Stimulated activated memory B cell treated with anti-CD40 and anti-IgM and Interleukin-4, amounts not matched to agents 10 μg/mL and 1 μg/mL and 100 μg/mL, for 72 hours (primary cell): ENCODE data around the gene RERE.

ENCODE experiments used
- ATAC-seq: fragments of 150-1000 bp; cut with Tn5 transposase; 2 replicates; pipeline ENCODE4 v1.10.0; 2021
- H3K27ac Mint-ChIP-seq: one replicate; pipeline ENCODE4 v1.8.0; 2022; ENCODE audit warnings: mild to moderate bottlenecking, mixed read lengths
- H3K27me3 Mint-ChIP-seq: one replicate; pipeline ENCODE4 v1.8.0; 2022; ENCODE audit warnings: mixed read lengths
- H3K36me3 Mint-ChIP-seq: one replicate; pipeline ENCODE4 v1.8.0; 2022; ENCODE audit warnings: mixed read lengths
- H3K4me1 Mint-ChIP-seq: one replicate; pipeline ENCODE4 v1.8.0; 2022; ENCODE audit warnings: mixed read lengths
- H3K4me3 Mint-ChIP-seq: one replicate; pipeline ENCODE4 v1.8.0; 2022; ENCODE audit warnings: mild to moderate bottlenecking, moderate library complexity, mixed read lengths
- H3K9me3 Mint-ChIP-seq: one replicate; pipeline ENCODE4 v1.8.0; 2022; ENCODE audit warnings: mixed read lengths

Gene RERE

GRCh38 chr1:8660411-8660828 is 157.0 kb downstream of the RERE start:
- Mint-ChIP-seq H3K27me3 (no peaks in the 10 kb centered on the region), H3K4me3 (no peak overlapping the region), H3K27ac (no peak overlapping the region), H3K4me1 (peaks cover 15% of the 10 kb centered on the region), H3K9me3 (no peaks in the 10 kb centered on the region), H3K36me3 (peaks cover 8% of the 10 kb centered on the region)
- ATAC-seq, result peak; percentile 58

- ATAC-seq, result no peak
- H3K9me3 Mint-ChIP-seq, result no peaks in the 10 kb centered on the region
- peaks cover 16% of the 10 kb centered on the region for H3K36me3 Mint-ChIP-seq
- H3K4me3 Mint-ChIP-seq, result no peak overlapping the region
- no peak overlapping the region for H3K27ac Mint-ChIP-seq
- H3K27me3 Mint-ChIP-seq, result no peaks in the 10 kb centered on the region
- peaks cover 15% of the 10 kb centered on the region for H3K4me1 Mint-ChIP-seq
Measured at GRCh38 chr1:8659593-8659992, 157.8 kb downstream of the RERE start.

GRCh38 chr1:8653878-8654277 is 163.6 kb downstream of the RERE start:
- no peak overlapping the region for H3K4me3 Mint-ChIP-seq
- H3K9me3 Mint-ChIP-seq, result no peaks in the 10 kb centered on the region
- ATAC-seq, result no peak
- H3K27ac Mint-ChIP-seq, result no peak overlapping the region
- H3K27me3 Mint-ChIP-seq, result no peaks in the 10 kb centered on the region
- peaks cover 21% of the 10 kb centered on the region for H3K36me3 Mint-ChIP-seq
- peaks cover 41% of the 10 kb centered on the region for H3K4me1 Mint-ChIP-seq

GRCh38 chr1:8652467-8653046 is 164.9 kb downstream of the RERE start:
- peak overlapping the region; percentile 55 for H3K27ac Mint-ChIP-seq
- no peak for ATAC-seq
- peaks cover 21% of the 10 kb centered on the region for H3K36me3 Mint-ChIP-seq
- no peaks in the 10 kb centered on the region for H3K9me3 Mint-ChIP-seq
- no peaks in the 10 kb centered on the region for H3K27me3 Mint-ChIP-seq
- peaks cover 38% of the 10 kb centered on the region for H3K4me1 Mint-ChIP-seq
- no peak overlapping the region for H3K4me3 Mint-ChIP-seq

- Mint-ChIP-seq H3K9me3 (no peaks in the 10 kb centered on the region), H3K4me1 (peaks cover 44% of the 10 kb centered on the region), H3K36me3 (peaks cover 21% of the 10 kb centered on the region), H3K27me3 (no peaks in the 10 kb centered on the region), H3K4me3 (no peak overlapping the region), H3K27ac (peak overlapping the region; percentile 55)
- no peak for ATAC-seq
Measured at GRCh38 chr1:8651962-8652361, 165.5 kb downstream of the RERE start.

GRCh38 chr1:8651236-8651890 is 166.1 kb downstream of the RERE start:
- Mint-ChIP-seq H3K27ac (peak overlapping the region; percentile 40), H3K4me1 (peaks cover 49% of the 10 kb centered on the region), H3K9me3 (no peaks in the 10 kb centered on the region), H3K4me3 (no peak overlapping the region), H3K27me3 (no peaks in the 10 kb centered on the region), H3K36me3 (peaks cover 21% of the 10 kb centered on the region)
- ATAC-seq, result peak; percentile 48

- H3K4me3 Mint-ChIP-seq, result no peak overlapping the region
- peaks cover 8% of the 10 kb centered on the region for H3K36me3 Mint-ChIP-seq
- H3K4me1 Mint-ChIP-seq, result peaks cover 64% of the 10 kb centered on the region
Measured at GRCh38 chr1:8649875-8650274, 167.6 kb downstream of the RERE start.

GRCh38 chr1:8649027-8649426 is 168.4 kb downstream of the RERE start:
- Mint-ChIP-seq H3K36me3 (peaks cover 6% of the 10 kb centered on the region), H3K27me3 (no peaks in the 10 kb centered on the region), H3K9me3 (no peaks in the 10 kb centered on the region), H3K4me3 (no peak overlapping the region), H3K4me1 (peaks cover 68% of the 10 kb centered on the region), H3K27ac (no peak overlapping the region)
- ATAC-seq, result peak; percentile 43

More at GRCh38 chr1:8649875-8650274, 167.6 kb downstream of the RERE start:
- Mint-ChIP-seq H3K9me3 (no peaks in the 10 kb centered on the region), H3K27me3 (no peaks in the 10 kb centered on the region), H3K27ac (no peak overlapping the region)
- ATAC-seq, result no peak

GRCh38 chr1:8646996-8647395 is 170.4 kb downstream of the RERE start:
- no peaks in the 10 kb centered on the region for H3K9me3 Mint-ChIP-seq
- peak overlapping the region; percentile 53 for H3K27ac Mint-ChIP-seq
- ATAC-seq, result no peak
- H3K4me1 Mint-ChIP-seq, result peaks cover 67% of the 10 kb centered on the region
- H3K4me3 Mint-ChIP-seq, result no peak overlapping the region
- peaks cover 6% of the 10 kb centered on the region for H3K36me3 Mint-ChIP-seq
- no peaks in the 10 kb centered on the region for H3K27me3 Mint-ChIP-seq

- Mint-ChIP-seq H3K36me3 (peaks cover 6% of the 10 kb centered on the region), H3K27ac (peak overlapping the region; percentile 53), H3K9me3 (no peaks in the 10 kb centered on the region), H3K4me3 (no peak overlapping the region), H3K27me3 (no peaks in the 10 kb centered on the region), H3K4me1 (peaks cover 59% of the 10 kb centered on the region)
- ATAC-seq, result no peak
Measured at GRCh38 chr1:8646189-8646588, 171.3 kb downstream of the RERE start.

- Mint-ChIP-seq H3K27ac (peak overlapping the region; percentile 2), H3K4me3 (no peak overlapping the region), H3K4me1 (peaks cover 60% of the 10 kb centered on the region), H3K36me3 (peaks cover 3% of the 10 kb centered on the region), H3K9me3 (no peaks in the 10 kb centered on the region), H3K27me3 (no peaks in the 10 kb centered on the region)
- peak; percentile 97 for ATAC-seq
Measured at GRCh38 chr1:8643542-8644536, 173.6 kb downstream of the RERE start.

- H3K9me3 Mint-ChIP-seq, result no peaks in the 10 kb centered on the region
- no peak overlapping the region for H3K27ac Mint-ChIP-seq
- H3K4me1 Mint-ChIP-seq, result peaks cover 47% of the 10 kb centered on the region
- H3K4me3 Mint-ChIP-seq, result no peak overlapping the region
- ATAC-seq, result no peak
- H3K27me3 Mint-ChIP-seq, result no peaks in the 10 kb centered on the region
- peaks cover 4% of the 10 kb centered on the region for H3K36me3 Mint-ChIP-seq
Measured at GRCh38 chr1:8642114-8642513, 175.3 kb downstream of the RERE start.

GRCh38 chr1:8641377-8641997 is 176.0 kb downstream of the RERE start:
- no peaks in the 10 kb centered on the region for H3K9me3 Mint-ChIP-seq
- H3K4me1 Mint-ChIP-seq, result peaks cover 42% of the 10 kb centered on the region
- no peak overlapping the region for H3K4me3 Mint-ChIP-seq
- H3K27me3 Mint-ChIP-seq, result no peaks in the 10 kb centered on the region
- peaks cover 4% of the 10 kb centered on the region for H3K36me3 Mint-ChIP-seq
- no peak for ATAC-seq
- peak overlapping the region; percentile 6 for H3K27ac Mint-ChIP-seq

GRCh38 chr1:8640950-8641349 is 176.5 kb downstream of the RERE start:
- no peak overlapping the region for H3K4me3 Mint-ChIP-seq
- peak overlapping the region; percentile 6 for H3K27ac Mint-ChIP-seq
- ATAC-seq, result no peak
- H3K9me3 Mint-ChIP-seq, result no peaks in the 10 kb centered on the region
- no peaks in the 10 kb centered on the region for H3K27me3 Mint-ChIP-seq
- peaks cover 36% of the 10 kb centered on the region for H3K4me1 Mint-ChIP-seq
- H3K36me3 Mint-ChIP-seq, result peaks cover 4% of the 10 kb centered on the region

GRCh38 chr1:8639148-8639547 is 178.3 kb downstream of the RERE start:
- Mint-ChIP-seq H3K9me3 (no peaks in the 10 kb centered on the region), H3K4me1 (peaks cover 21% of the 10 kb centered on the region), H3K4me3 (no peak overlapping the region), H3K27ac (no peak overlapping the region), H3K27me3 (no peaks in the 10 kb centered on the region), H3K36me3 (peaks cover 9% of the 10 kb centered on the region)
- ATAC-seq, result no peak
